Activated T-helper 1 cell treated with anti-CD3 and anti-CD28 coated beads, Interleukin-12 subunit alpha, Interleukin-12 subunit beta, Interleukin-2, Interleukin-4 antibody, amounts not matched to agents 30 ng/mL and 10 ng/mL and 1 ng/mL, durations not matched to agents 14 hours and 24 hours and 36 hours (primary cell): ENCODE data around the gene LONP1. TPM values are rescaled to one million over a fixed set of nuclear protein-coding genes. Genes with fewer than 3 reads are reported as not detected.

ENCODE experiments used
- total RNA-seq: library from RNA; stranded (reverse); gene quantifications from 2 replicates; pipeline ENCODE4 v1.2.3, GENCODE V29; 2022

The LONP1 gene
- total RNA-seq, 1 donor from 2014 or later, result 186 TPM

Other genes starting within 250 kb of the LONP1 start
- gene TINCR, start 152.2 kb downstream of the LONP1 start, total RNA-seq, result 0.39 and 0.75 TPM in 2 replicates
- gene SAFB2, start 97.4 kb downstream of the LONP1 start, total RNA-seq, result 104 and 106 TPM in 2 replicates
- gene SAFB, start 97.1 kb downstream of the LONP1 start, total RNA-seq, result 143 and 146 TPM in 2 replicates
- 57.4 and 60.6 TPM in 2 replicates for gene MICOS13, start 39.6 kb downstream of the LONP1 start, total RNA-seq
- 1.9 TPM in 2 replicates for gene HSD11B1L, start 39.1 kb downstream of the LONP1 start, total RNA-seq
- 1,000 and 1,001 TPM in 2 replicates for gene RPL36, start 29.9 kb downstream of the LONP1 start, total RNA-seq
- gene CATSPERD, start 491 bp upstream of the LONP1 start, total RNA-seq, result not detected in 2 replicates
- 7.4 and 9.2 TPM in 2 replicates for gene PRR22, start 64.6 kb upstream of the LONP1 start, total RNA-seq
- 85.9 and 87.1 TPM in 2 replicates for gene DUS3L, start 71.0 kb upstream of the LONP1 start, total RNA-seq
- gene NRTN, start 84.9 kb upstream of the LONP1 start, total RNA-seq, result 0.23 and 0.44 TPM in 2 replicates
- not detected in 2 replicates for gene FUT6, start 119.6 kb upstream of the LONP1 start, total RNA-seq
- not detected in 2 replicates for gene FUT3, start 131.3 kb upstream of the LONP1 start, total RNA-seq
- not detected in 2 replicates for gene FUT5, start 150.4 kb upstream of the LONP1 start, total RNA-seq
- 230 and 243 TPM in 2 replicates for gene NDUFA11, start 183.6 kb upstream of the LONP1 start, total RNA-seq
- 3.5 and 4.2 TPM in 2 replicates for gene VMAC, start 184.7 kb upstream of the LONP1 start, total RNA-seq
- gene CAPS, start 194.1 kb upstream of the LONP1 start, total RNA-seq, result 3.4 and 3.6 TPM in 2 replicates